Measurements from ENCODE around the gene SMKR1.

DNA sequence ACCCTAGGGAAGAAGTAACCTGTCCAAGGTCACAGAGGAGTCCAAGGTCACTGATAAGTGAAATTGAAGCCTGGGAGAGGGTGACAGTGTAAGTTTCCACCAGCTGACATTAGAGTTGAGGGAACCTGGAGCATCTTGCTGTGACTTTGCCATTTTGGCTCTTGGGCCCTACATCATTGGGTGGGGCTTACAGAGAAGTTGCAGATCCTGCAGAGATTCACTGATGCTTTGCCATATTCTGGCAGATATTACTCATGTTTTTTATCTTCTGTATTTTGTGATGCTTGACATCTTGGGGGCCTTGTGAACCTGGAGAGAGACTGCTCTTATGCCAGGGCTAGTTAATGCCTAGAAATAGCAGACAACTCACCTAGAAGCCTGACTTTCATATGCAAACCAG lies 36.5 kb downstream of the SMKR1 start:
- TF ChIP-seq, protein P1, sequence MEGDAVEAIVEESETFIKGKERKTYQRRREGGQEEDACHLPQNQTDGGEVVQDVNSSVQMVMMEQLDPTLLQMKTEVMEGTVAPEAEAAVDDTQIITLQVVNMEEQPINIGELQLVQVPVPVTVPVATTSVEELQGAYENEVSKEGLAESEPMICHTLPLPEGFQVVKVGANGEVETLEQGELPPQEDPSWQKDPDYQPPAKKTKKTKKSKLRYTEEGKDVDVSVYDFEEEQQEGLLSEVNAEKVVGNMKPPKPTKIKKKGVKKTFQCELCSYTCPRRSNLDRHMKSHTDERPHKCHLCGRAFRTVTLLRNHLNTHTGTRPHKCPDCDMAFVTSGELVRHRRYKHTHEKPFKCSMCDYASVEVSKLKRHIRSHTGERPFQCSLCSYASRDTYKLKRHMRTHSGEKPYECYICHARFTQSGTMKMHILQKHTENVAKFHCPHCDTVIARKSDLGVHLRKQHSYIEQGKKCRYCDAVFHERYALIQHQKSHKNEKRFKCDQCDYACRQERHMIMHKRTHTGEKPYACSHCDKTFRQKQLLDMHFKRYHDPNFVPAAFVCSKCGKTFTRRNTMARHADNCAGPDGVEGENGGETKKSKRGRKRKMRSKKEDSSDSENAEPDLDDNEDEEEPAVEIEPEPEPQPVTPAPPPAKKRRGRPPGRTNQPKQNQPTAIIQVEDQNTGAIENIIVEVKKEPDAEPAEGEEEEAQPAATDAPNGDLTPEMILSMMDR (IDR thresholded peaks at IDR 0.05): no peak
- no peak for TF ChIP-seq ZFX (IDR thresholded peaks at IDR 0.05; ENCODE audit: borderline replicate concordance)
